ENCODE results near the gene RNF220.

GRCh38 chr1:44689447-44689765, 284.4 kb downstream of the RNF220 start:
- no peak for TF ChIP-seq EZH2phosphoT487 (IDR thresholded peaks at IDR 0.05; ENCODE audit: insufficient read depth, low read depth)
- no peak for TF ChIP-seq EZH2 (IDR thresholded peaks at IDR 0.05; ENCODE audit: insufficient read depth, poor library complexity, severe bottlenecking)
